H1 (cell line): Measurements from ENCODE around the gene ZNF791. TPM values are rescaled to one million over a fixed set of nuclear protein-coding genes. Genes with fewer than 3 reads are reported as not detected.

Source experiments
- CTCF ChIA-PET: fragments of 300-600 bp; sonication (Branson Sonifier 250); formaldehyde crosslinking; loops from one replicate; lab custom pipeline; 2021; ENCODE audit not compliant: partially characterized antibody; lab: Charles Lee
- POLR2A ChIA-PET: fragments of 300-600 bp; sonication (Branson Sonifier 250); formaldehyde crosslinking; loops from one replicate; lab custom pipeline; 2021; ENCODE audit warnings: inconsistent platforms; ENCODE audit not compliant: partially characterized antibody; lab: Charles Lee
- DNase-seq, 2 experiments: peaks; one replicate each; pipeline versions ENCODE4 v3.0.0 to v3.0.0-alpha.2; 2010 to 2022; ENCODE audit warnings: low spot score in 2 of 2, low read depth in 1 of 2, mixed read lengths in 1 of 2
- FAIRE-seq: peaks from 2 replicates; lab custom pipeline; 2011; peaks lifted over from hg19 to GRCh38; lab: Jason Lieb, UNC
- H2AFZ ChIP-seq: 2 replicates; pipeline ENCODE4 v1.8.1; 2012; ENCODE audit warnings: low read length, inconsistent platforms
- H2AK5ac ChIP-seq: 2 replicates; pipeline ENCODE4 v1.6.1; 2013; ENCODE audit warnings: low read depth, low read length
- H2BK120ac ChIP-seq: replicated peaks from 2 replicates; pipeline ENCODE3; 2013; ENCODE audit warnings: low read depth, low read length, inconsistent platforms
- H2BK12ac ChIP-seq: 2 replicates; pipeline ENCODE4 v1.6.1; 2013; ENCODE audit warnings: low read depth, low read length
- H2BK15ac ChIP-seq: 2 replicates; pipeline ENCODE4 v1.6.1; 2013; ENCODE audit warnings: low read length
- H2BK20ac ChIP-seq: 2 replicates; pipeline ENCODE4 v1.6.1; 2013; ENCODE audit warnings: low read length
- H2BK5ac ChIP-seq: 2 replicates; pipeline ENCODE4 v1.6.1; 2013; ENCODE audit warnings: low read depth, low read length
- H3K14ac ChIP-seq: 2 replicates; pipeline ENCODE4 v1.6.1; 2013; ENCODE audit warnings: inconsistent platforms; ENCODE audit not compliant: insufficient read length
- H3K18ac ChIP-seq: 2 replicates; pipeline ENCODE4 v1.6.1; 2013; ENCODE audit warnings: low read length; ENCODE audit errors: extremely low read depth
- H3K23ac ChIP-seq: 2 replicates; pipeline ENCODE4 v1.6.1; 2013; ENCODE audit warnings: inconsistent platforms; ENCODE audit not compliant: insufficient read length
- H3K23me2 ChIP-seq: 2 replicates; pipeline ENCODE4 v1.6.1; 2013; ENCODE audit warnings: low read depth, low read length
- H3K27ac ChIP-seq: 2 replicates; pipeline ENCODE4 v1.6.1; 2011; ENCODE audit warnings: low read depth, low read length, inconsistent platforms
- H3K27me3 ChIP-seq, 4 experiments: replicated peaks in 1 of 4; 1 replicate in 1 of 4; 2 replicates in 3 of 4; pipeline versions ENCODE4 v1.6.1 to v1.8.1; 2011 to 2013; ENCODE audit warnings: low read length in 3 of 4, mild to moderate bottlenecking in 3 of 4, inconsistent platforms in 2 of 4, mixed read lengths in 2 of 4, moderate library complexity in 1 of 4; ENCODE audit not compliant: control insufficient read depth in 3 of 4, insufficient read depth in 3 of 4; ENCODE audit errors: extremely low read depth in 1 of 4
- H3K36me3 ChIP-seq, 4 experiments: 2 replicates each; pipeline versions ENCODE4 v1.6.1 to v1.8.1; 2011 to 2013; ENCODE audit warnings: mild to moderate bottlenecking in 4 of 4, low read length in 3 of 4, moderate library complexity in 2 of 4, control low read depth in 1 of 4, inconsistent platforms in 1 of 4; ENCODE audit not compliant: insufficient read depth in 4 of 4, control insufficient read depth in 2 of 4
- H3K4ac ChIP-seq: replicated peaks from 2 replicates; pipeline ENCODE3; 2013; ENCODE audit warnings: low read length, low read depth, mixed read lengths, inconsistent platforms; ENCODE audit not compliant: insufficient read length
- H3K4me1 ChIP-seq, 4 experiments: replicated peaks in 1 of 4; 1 replicate in 1 of 4; 2 replicates in 3 of 4; pipeline versions ENCODE4 v1.6.1 to v1.8.1; 2011 to 2013; ENCODE audit warnings: low read length in 3 of 4, inconsistent platforms in 2 of 4, mixed read lengths in 1 of 4; ENCODE audit not compliant: insufficient read depth in 4 of 4, control insufficient read depth in 3 of 4
- H3K4me2 ChIP-seq, 2 experiments: 2 replicates each; pipeline versions ENCODE4 v1.6.1 to v1.8.1; 2011 to 2013; ENCODE audit warnings: low read depth in 2 of 2, low read length in 2 of 2, control low read depth in 1 of 2, inconsistent platforms in 1 of 2, mild to moderate bottlenecking in 1 of 2; ENCODE audit not compliant: insufficient read depth in 1 of 2
- H3K4me3 ChIP-seq, 4 experiments: fragments of 200-600, 300-600 bp in 1 of 4; sonication (generic), shearing (Covaris generic), sonication (Bioruptor Twin) in 1 of 4; 2 replicates each; pipeline versions ENCODE4 v1.5.1 to v1.8.1; 2011 to 2016; ENCODE audit warnings: low read length in 4 of 4, low read depth in 3 of 4, control low read depth in 2 of 4, inconsistent platforms in 2 of 4, mild to moderate bottlenecking in 2 of 4, mixed read lengths in 1 of 4, moderate library complexity in 1 of 4; ENCODE audit not compliant: insufficient read depth in 2 of 4; ENCODE audit errors: extremely low read depth in 1 of 4
- H3K56ac ChIP-seq: replicated peaks from 2 replicates; pipeline ENCODE3; 2013; ENCODE audit warnings: low read depth, mild to moderate bottlenecking, mixed read lengths, low read length, inconsistent platforms; ENCODE audit not compliant: insufficient read length
- H3K79me1 ChIP-seq: 2 replicates; pipeline ENCODE4 v1.6.1; 2013; ENCODE audit warnings: low read depth, low read length, control low read depth
- H3K79me2 ChIP-seq, 2 experiments: 2 replicates each; pipeline versions ENCODE4 v1.6.1 to v1.8.1; 2012 to 2013; ENCODE audit warnings: low read length in 2 of 2, mild to moderate bottlenecking in 2 of 2, inconsistent platforms in 1 of 2; ENCODE audit not compliant: insufficient read depth in 2 of 2, control insufficient read depth in 1 of 2
- H3K9ac ChIP-seq, 4 experiments: replicated peaks in 1 of 4; 1 replicate in 1 of 4; 2 replicates in 3 of 4; pipeline versions ENCODE4 v1.6.1 to v1.8.1; 2011 to 2013; ENCODE audit warnings: low read depth in 3 of 4, low read length in 3 of 4, control low read depth in 2 of 4, mild to moderate bottlenecking in 2 of 4, moderate library complexity in 2 of 4, inconsistent platforms in 1 of 4; ENCODE audit errors: extremely low read depth in 1 of 4
- H3K9me3 ChIP-seq, 2 experiments: 2 replicates each; pipeline versions ENCODE4 v1.6.1 to v1.8.1; 2012 to 2013; ENCODE audit warnings: mild to moderate bottlenecking in 2 of 2, moderate library complexity in 2 of 2, control low read depth in 1 of 2, inconsistent platforms in 1 of 2, low read depth in 1 of 2, low read length in 1 of 2, mixed read lengths in 1 of 2; ENCODE audit not compliant: insufficient read depth in 2 of 2
- H4K20me1 ChIP-seq, 2 experiments: replicated peaks in 1 of 2; 2 replicates each; pipeline versions ENCODE3 to v1.8.1; 2011 to 2013; ENCODE audit warnings: inconsistent platforms in 2 of 2, low read length in 2 of 2, mild to moderate bottlenecking in 1 of 2; ENCODE audit not compliant: insufficient read depth in 2 of 2, control insufficient read depth in 1 of 2
- H4K5ac ChIP-seq: 2 replicates; pipeline ENCODE4 v1.6.1; 2013; ENCODE audit warnings: low read length, low read depth, mixed read lengths, inconsistent platforms; ENCODE audit not compliant: insufficient read length
- H4K8ac ChIP-seq: 2 replicates; pipeline ENCODE4 v1.8.0; 2013; ENCODE audit warnings: mild to moderate bottlenecking, moderate library complexity, low read length, inconsistent platforms; ENCODE audit not compliant: insufficient read depth; ENCODE audit errors: extremely low read depth
- H4K91ac ChIP-seq: replicated peaks from 2 replicates; pipeline ENCODE3; 2013; ENCODE audit warnings: low read length, mixed read lengths, inconsistent platforms; ENCODE audit not compliant: insufficient read length
- ASH2L ChIP-seq: fragments of 200-600, 300-600 bp; sonication (generic); IDR thresholded peaks from one replicate; pipeline ENCODE4 v1.7.1; 2017; ENCODE audit warnings: low read length
- BCL11A ChIP-seq, 2 experiments: IDR thresholded peaks; one replicate each; pipeline ENCODE4 v1.6.1; 2011; ENCODE audit warnings: low read depth in 2 of 2, low read length in 2 of 2, mild to moderate bottlenecking in 2 of 2
- CTBP2 ChIP-seq: IDR thresholded peaks from 2 replicates; pipeline ENCODE4 v1.7.0; 2011; ENCODE audit warnings: borderline replicate concordance, mild to moderate bottlenecking, moderate library complexity, mixed read lengths, low read length; ENCODE audit not compliant: insufficient read depth, insufficient read length
- EGR1 ChIP-seq: IDR thresholded peaks from 2 replicates; pipeline ENCODE4 v1.6.1; 2011; ENCODE audit warnings: low read depth, low read length, borderline replicate concordance
- EZH2 ChIP-seq: fragments of 200-600 bp; sonication (generic); IDR thresholded peaks from 2 replicates; pipeline ENCODE4 v1.7.1; 2012; ENCODE audit warnings: low read depth, mild to moderate bottlenecking, moderate library complexity, low read length, inconsistent platforms; ENCODE audit not compliant: severe bottlenecking
- GABPA ChIP-seq: IDR thresholded peaks from 2 replicates; pipeline ENCODE4 v1.6.1; 2011; ENCODE audit warnings: mild to moderate bottlenecking, low read length, moderate library complexity, borderline replicate concordance; ENCODE audit not compliant: insufficient read depth
- JUN ChIP-seq: IDR thresholded peaks from 2 replicates; pipeline ENCODE4 v1.6.1; 2011; ENCODE audit warnings: low read depth, mild to moderate bottlenecking, improper control_type of control experiment, low read length
- POLR2AphosphoS5 ChIP-seq: IDR thresholded peaks from 2 replicates; pipeline ENCODE4 v1.6.1; 2011; ENCODE audit warnings: low read depth, low read length
- SP2 ChIP-seq: IDR thresholded peaks from 2 replicates; pipeline ENCODE4 v1.6.1; 2012; ENCODE audit warnings: mild to moderate bottlenecking, low read length, inconsistent platforms
- SP4 ChIP-seq: IDR thresholded peaks from 2 replicates; pipeline ENCODE4 v1.6.1; 2012; ENCODE audit warnings: low read length, inconsistent platforms
- SUZ12 ChIP-seq: fragments of 200-600 bp; sonication (generic); IDR thresholded peaks from 2 replicates; pipeline ENCODE4 v1.6.1; 2012; ENCODE audit warnings: mild to moderate bottlenecking, inconsistent platforms, low read length, moderate library complexity, mixed read lengths
- WGBS, 2 experiments: shearing (Covaris generic) in 1 of 2; methylation state at CpG; one replicate each; pipeline versions ENCODE4 v1.1.6 to v1.1.7; 2013 to 2015; ENCODE audit warnings: low lambda C conversion rate in 2 of 2, mixed read lengths in 2 of 2, inconsistent platforms in 1 of 2, low coverage in 1 of 2, missing lambda C conversion rate in 1 of 2; ENCODE audit not compliant: insufficient replicate concordance in 2 of 2, insufficient coverage in 1 of 2, insufficient read length in 1 of 2; ENCODE audit errors: extremely low coverage in 1 of 2, missing lambda C conversion rate in 1 of 2; 5-methylcytosine and 5-hydroxymethylcytosine counted together
- polyA plus RNA-seq, 7 experiments: library from polyadenylated mRNA; depleted of rRNA in 3 of 7; stranded (reverse) in 5 of 7; unstranded in 2 of 7; fragments of >200 nt in 5 of 7; fragments of 200-250 nt in 2 of 7; gene quantifications; 1 replicate in 5 of 7; 2 replicates in 1 of 7; 4 replicates in 1 of 7; pipeline versions ENCODE4 v1.2.1 to v1.2.3, GENCODE V29; 2011 to 2013; ENCODE audit warnings: missing spikeins in 2 of 7, mixed read lengths in 2 of 7
- total RNA-seq: library from RNA; stranded (reverse); fragmentation: NEBNext Ultra II Directional; extraction: Animal tissue kit (Norgen Biotek cat#: 25700); gene quantifications from 2 replicates; pipeline ENCODE4 v1.2.1, GENCODE V29; 2021

Gene ZNF791
- total and polyA plus RNA-seq, 2 of the 8 experiments (the other 6 are each of a cell fraction or from before 2014, with no cell fraction given), result 4.1 to 18.6 TPM

- Histone ChIP-seq H2BK120ac (no peak overlapping the region), H3K9ac (no peak overlapping the region), H3K4ac (no peak overlapping the region), H3K14ac (no peak overlapping the region), H3K79me2 (no peaks in the 10 kb centered on the region), H2AK5ac (no peak overlapping the region), H2BK15ac (no peak overlapping the region), H3K4me2 (no peak overlapping the region), H2BK20ac (no peak overlapping the region), H3K23ac (no peak overlapping the region), H4K8ac (no peak overlapping the region), H2AFZ (no peak overlapping the region), H3K18ac (no peak overlapping the region), H3K56ac (no peak overlapping the region), H4K20me1 (peaks cover 0 to 2% of the 10 kb centered on the region in 2 experiments), H3K23me2 (no peaks in the 10 kb centered on the region), H3K36me3 (peaks cover 0 to 5% (median under 1%) of the 10 kb centered on the region in 4 experiments; a peak in 5 of 8 replicates), H3K27ac (no peak overlapping the region), H2BK12ac (no peak overlapping the region), H3K79me1 (no peaks in the 10 kb centered on the region; the same call in 1 of the 2 replicates), H3K4me1 (no peaks in the 10 kb centered on the region), H3K27me3 (no peaks in the 10 kb centered on the region), H4K91ac (no peak overlapping the region), H4K5ac (no peak overlapping the region), H3K9me3 (no peaks in the 10 kb centered on the region), H3K4me3 (no peak overlapping the region), H2BK5ac (no peak overlapping the region)
- 67% methylated on average over 1 of the region's 1 CpG; no CpG with 5 or more reads in 1 of the 2 experiments for WGBS, 2 experiments
- CTCF ChIA-PET, result interaction anchor here (0.6 to 1.7 kb wide), 2 partner anchors 53 to 544 kb away, joined by 4 read pairs; no protein-coding TSS in a partner anchor
- no peak for FAIRE-seq
- POLR2A ChIA-PET, result interaction anchor here (0.6 to 1.8 kb wide), 4 partner anchors 8 to 134 kb away, joined by 3 to 5 read pairs (median 4); no protein-coding TSS in a partner anchor
- TF ChIP-seq SUZ12 (no peak), SP4 (no peak), BCL11A (IDR thresholded peaks at IDR 0.05; ENCODE audit: low read depth in 2 of 2, low read length in 2 of 2) (no peak), GABPA (no peak), CTBP2 (no peak), EGR1 (no peak), JUN (no peak), ASH2L (no peak), POLR2AphosphoS5 (no peak), SP2 (no peak), EZH2 (no peak)
- DNase-seq, result no peak
These were observed 7.0 kb upstream of the ZNF791 start for GRCh38 chr19:12603714-12604113.
